CD4-positive, alpha-beta T cell (primary cell): Measurements from ENCODE around the gene HMOX1. TPM values are rescaled to one million over a fixed set of nuclear protein-coding genes. Genes with fewer than 3 reads are reported as not detected.
A peak's percentile ranks its signal among the peaks of the same experiment; 100 is the strongest.
"Not testable (repeated sequence)": the region's sequence is repeated elsewhere in the genome, so short reads cannot be mapped to it uniquely, and the experiment has no call there.

Experiments
- ATAC-seq: fragments of 200-7000 bp; cut with Tn5 transposase; one replicate; pipeline ENCODE4 v1.10.0; 2022; ENCODE audit warnings: mild to moderate bottlenecking; ENCODE audit not compliant: poor library complexity
- CTCF ChIA-PET: fragments of 350-600 bp; sonication (Branson Sonifier 250); formaldehyde crosslinking; loops from one replicate; lab custom pipeline; 2021; ENCODE audit warnings: antibody characterized with exemption, inconsistent platforms; lab: Charles Lee
- POLR2A ChIA-PET: fragments of 350-600 bp; sonication (Branson Sonifier 250); formaldehyde crosslinking; loops from one replicate; lab custom pipeline; 2021; ENCODE audit warnings: antibody characterized with exemption, inconsistent platforms; lab: Charles Lee
- DNase-seq, 14 experiments: peaks; one replicate each; pipeline ENCODE4 v3.0.0-alpha.2; 2013 to 2020; ENCODE audit warnings: mixed read lengths in 2 of 14
- H3K27ac ChIP-seq, 2 donors: one replicate each; pipeline versions ENCODE4 v1.5.1 to v1.7.0; 2013; ENCODE audit warnings: low read length in 2 of 2, low read depth in 1 of 2, mild to moderate bottlenecking in 1 of 2
- H3K27me3 ChIP-seq, 2 experiments: 1 replicate in 1 of 2; 2 replicates in 1 of 2; pipeline versions ENCODE4 v1.6.1 to v1.7.0; 2013; ENCODE audit warnings: low read length in 2 of 2, control low read depth in 1 of 2, mild to moderate bottlenecking in 1 of 2, moderate library complexity in 1 of 2; ENCODE audit not compliant: insufficient read depth in 2 of 2, control insufficient read depth in 1 of 2
- H3K36me3 ChIP-seq: one replicate; pipeline ENCODE4 v1.6.1; 2013; ENCODE audit warnings: low read length, control low read depth; ENCODE audit not compliant: insufficient read depth
- H3K4me1 ChIP-seq: one replicate; pipeline ENCODE4 v1.6.1; 2013; ENCODE audit warnings: low read length, control low read depth; ENCODE audit not compliant: insufficient read depth
- H3K4me3 ChIP-seq: one replicate; pipeline ENCODE4 v1.5.1; 2013; ENCODE audit warnings: mild to moderate bottlenecking, low read length, moderate library complexity
- H3K9me3 ChIP-seq, 2 experiments: 1 replicate in 1 of 2; 2 replicates in 1 of 2; pipeline versions ENCODE4 v1.6.1 to v1.7.0; 2013; ENCODE audit warnings: low read length in 2 of 2, mild to moderate bottlenecking in 2 of 2, control low read depth in 1 of 2, moderate library complexity in 1 of 2; ENCODE audit not compliant: control insufficient read depth in 1 of 2, insufficient read depth in 1 of 2
- H3K27ac Mint-ChIP-seq: one replicate; pipeline ENCODE4 v1.8.0; 2020; ENCODE audit warnings: mixed read lengths
- H3K27me3 Mint-ChIP-seq: one replicate; pipeline ENCODE4 v1.8.0; 2021; ENCODE audit warnings: mixed read lengths
- H3K36me3 Mint-ChIP-seq: one replicate; pipeline ENCODE4 v1.8.0; 2021; ENCODE audit warnings: low read depth, mixed read lengths
- H3K4me1 Mint-ChIP-seq: one replicate; pipeline ENCODE4 v1.8.0; 2021; ENCODE audit warnings: low read depth, mixed read lengths
- H3K4me3 Mint-ChIP-seq: one replicate; pipeline ENCODE4 v1.8.0; 2020; ENCODE audit warnings: mild to moderate bottlenecking, mixed read lengths
- H3K9me3 Mint-ChIP-seq: one replicate; pipeline ENCODE4 v1.8.0; 2020; ENCODE audit warnings: mixed read lengths
- CTCF ChIP-seq: fragments of 200-600 bp; IDR thresholded peaks from one replicate; pipeline ENCODE4 v1.8.0; 2022; ENCODE audit warnings: antibody characterized with exemption, mild to moderate bottlenecking
- intact Hi-C, 2 experiments: fragments of 100-400 bp; cut with DNase I in 1 of 2; cut with micrococcal nuclease in 1 of 2; formaldehyde crosslinking; loops; one replicate each; pipeline versions ENCODE4 v1.15.1 to v1.9.0; 2023 to 2025; cut with DNase I, micrococcal nuclease
- total RNA-seq, 174 experiments: library from RNA in 2 of 174; stranded (reverse) in 2 of 174; gene quantifications; one replicate each; pipeline ENCODE4 v1.2.3 and lab custom pipeline; 2021 to 2026

HMOX1 gene
- total RNA-seq, 2 experiments from 2014 or later = 1.1 to 1.5 TPM

- DNase-seq = no peak
- intact Hi-C loops = no loop called here
- Histone ChIP-seq H3K9me3 (no peaks in the 10 kb centered on the region), H3K27ac (no peak overlapping the region), H3K4me1 (no peaks in the 10 kb centered on the region), H3K4me3 (no peak overlapping the region), H3K36me3 (no peaks in the 10 kb centered on the region), H3K27me3 (no peaks in the 10 kb centered on the region)
- TF ChIP-seq CTCF = no peak
- Mint-ChIP-seq H3K27ac (no peak overlapping the region), H3K9me3 (no peaks in the 10 kb centered on the region), H3K27me3 (no peaks in the 10 kb centered on the region), H3K4me1 (no peaks in the 10 kb centered on the region), H3K4me3 (no peak overlapping the region), H3K36me3 (no peaks in the 10 kb centered on the region)
- ChIA-PET POLR2A (no interaction called here), CTCF (no interaction called here)
- no peak for ATAC-seq
These were observed 12.5 kb downstream of the HMOX1 start for GRCh38 chr22:35393116-35394010.

GRCh38 chr22:35394011-35394312, 13.1 kb downstream of the HMOX1 start:
- H3K4me1 Mint-ChIP-seq = no peaks in the 10 kb centered on the region
- intact Hi-C loops = no loop called here
- ChIA-PET CTCF (no interaction called here), POLR2A (no interaction called here)
- H3K36me3 ChIP-seq = no peaks in the 10 kb centered on the region
- H3K27me3 ChIP-seq = no peaks in the 10 kb centered on the region
- no peaks in the 10 kb centered on the region for H3K27me3 Mint-ChIP-seq
- no peaks in the 10 kb centered on the region for H3K9me3 Mint-ChIP-seq
- no peak overlapping the region for H3K4me3 Mint-ChIP-seq
- no peak for DNase-seq
- H3K36me3 Mint-ChIP-seq = no peaks in the 10 kb centered on the region
- H3K27ac Mint-ChIP-seq = no peak overlapping the region
- no peak overlapping the region for H3K27ac ChIP-seq
- peaks cover under 1% of the 10 kb centered on the region for H3K4me1 ChIP-seq
- no peaks in the 10 kb centered on the region for H3K9me3 ChIP-seq
- TF ChIP-seq CTCF = no peak
- H3K4me3 ChIP-seq = no peak overlapping the region
- no peak for ATAC-seq

GRCh38 chr22:35394810-35395563, 14.1 kb downstream of the HMOX1 start:
- peaks cover 7% of the 10 kb centered on the region for H3K4me1 ChIP-seq
- H3K9me3 Mint-ChIP-seq = no peaks in the 10 kb centered on the region
- H3K27me3 Mint-ChIP-seq = no peaks in the 10 kb centered on the region
- no peaks in the 10 kb centered on the region for H3K27me3 ChIP-seq
- no peak overlapping the region for H3K4me3 ChIP-seq
- no peaks in the 10 kb centered on the region for H3K9me3 ChIP-seq
- no peak for TF ChIP-seq CTCF
- DNase-seq (no peak), ATAC-seq (no peak)
- no peak overlapping the region for H3K27ac ChIP-seq
- peaks cover 7% of the 10 kb centered on the region for H3K4me1 Mint-ChIP-seq
- intact Hi-C loops = loop anchor here in 1 of 2 experiments (5.0 kb wide), 3 partner anchors 43 to 1112 kb away; partner anchors contain the start of genes FOXRED2 and HMGXB4
- H3K4me3 Mint-ChIP-seq = no peak overlapping the region
- peaks cover 7% of the 10 kb centered on the region for H3K36me3 Mint-ChIP-seq
- H3K36me3 ChIP-seq = no peaks in the 10 kb centered on the region
- no peak overlapping the region for H3K27ac Mint-ChIP-seq
- CTCF ChIA-PET = no interaction called here
- POLR2A ChIA-PET = no interaction called here

GRCh38 chr22:35396622-35397021, 15.7 kb downstream of the HMOX1 start:
- H3K9me3 Mint-ChIP-seq, H3K27ac ChIP-seq, H3K4me3 Mint-ChIP-seq, H3K27me3 ChIP-seq, CTCF ChIA-PET, H3K27ac Mint-ChIP-seq, H3K4me3 ChIP-seq, H3K36me3 ChIP-seq, H3K27me3 Mint-ChIP-seq, H3K9me3 ChIP-seq, ATAC-seq: not testable (repeated sequence)
- peak in 1 of 14 experiments; percentile 37 for DNase-seq
- H3K4me1 ChIP-seq = peaks cover 22% of the 10 kb centered on the region
- POLR2A ChIA-PET = interaction anchor here (0.9 kb wide), 1 partner anchor 97 kb away, joined by 3 read pairs; the partner anchor contains the start of gene TOM1
- Mint-ChIP-seq H3K36me3 (peaks cover 17% of the 10 kb centered on the region), H3K4me1 (peaks cover 18% of the 10 kb centered on the region)
- intact Hi-C loops = loop anchor here in 1 of 2 experiments (5.0 kb wide), 3 partner anchors 44 to 1111 kb away; partner anchors contain the start of genes FOXRED2 and HMGXB4
